NB4 (cell line): ENCODE measurements around the gene WASL.

ENCODE experiments used
- POLR2A ChIP-seq: IDR thresholded peaks from 2 replicates; pipeline ENCODE4 v1.6.1; 2011; ENCODE audit warnings: mild to moderate bottlenecking; ENCODE audit not compliant: insufficient read length; ENCODE audit errors: extremely low read depth
- TF ChIP-seq, protein P1 (sequence below): IDR thresholded peaks from one replicate; pipeline ENCODE4 v1.5.1; 2012; ENCODE audit warnings: low read depth, low read length
- TF ChIP-seq, protein P2 (sequence below): IDR thresholded peaks from 2 replicates; pipeline ENCODE4 v1.6.1; 2011; ENCODE audit warnings: low read depth, low read length

DNA sequence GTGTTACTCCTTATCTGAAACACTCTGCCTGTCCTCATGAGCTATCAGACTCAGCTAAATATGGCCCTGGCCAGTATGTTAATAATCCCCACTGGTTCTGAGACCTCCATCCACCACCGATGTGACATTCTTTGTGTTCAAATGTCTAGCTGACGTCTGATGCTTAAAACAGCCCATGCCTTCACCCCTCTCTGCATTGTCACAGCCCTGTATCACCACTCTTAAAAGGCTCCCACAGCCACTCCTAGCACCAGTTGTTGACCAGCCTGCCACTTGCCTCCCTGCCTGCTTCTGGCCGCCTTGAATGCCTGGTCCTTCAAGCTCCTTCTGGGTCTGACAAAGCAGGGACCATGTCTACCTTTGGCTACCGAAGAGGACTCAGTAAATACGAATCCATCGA lies 93.2 kb downstream of the WASL start, which contains the start of gene LMOD2:
- TF ChIP-seq, protein P1, sequence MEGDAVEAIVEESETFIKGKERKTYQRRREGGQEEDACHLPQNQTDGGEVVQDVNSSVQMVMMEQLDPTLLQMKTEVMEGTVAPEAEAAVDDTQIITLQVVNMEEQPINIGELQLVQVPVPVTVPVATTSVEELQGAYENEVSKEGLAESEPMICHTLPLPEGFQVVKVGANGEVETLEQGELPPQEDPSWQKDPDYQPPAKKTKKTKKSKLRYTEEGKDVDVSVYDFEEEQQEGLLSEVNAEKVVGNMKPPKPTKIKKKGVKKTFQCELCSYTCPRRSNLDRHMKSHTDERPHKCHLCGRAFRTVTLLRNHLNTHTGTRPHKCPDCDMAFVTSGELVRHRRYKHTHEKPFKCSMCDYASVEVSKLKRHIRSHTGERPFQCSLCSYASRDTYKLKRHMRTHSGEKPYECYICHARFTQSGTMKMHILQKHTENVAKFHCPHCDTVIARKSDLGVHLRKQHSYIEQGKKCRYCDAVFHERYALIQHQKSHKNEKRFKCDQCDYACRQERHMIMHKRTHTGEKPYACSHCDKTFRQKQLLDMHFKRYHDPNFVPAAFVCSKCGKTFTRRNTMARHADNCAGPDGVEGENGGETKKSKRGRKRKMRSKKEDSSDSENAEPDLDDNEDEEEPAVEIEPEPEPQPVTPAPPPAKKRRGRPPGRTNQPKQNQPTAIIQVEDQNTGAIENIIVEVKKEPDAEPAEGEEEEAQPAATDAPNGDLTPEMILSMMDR: no peak
- no peak for TF ChIP-seq POLR2A
- TF ChIP-seq, protein P2, sequence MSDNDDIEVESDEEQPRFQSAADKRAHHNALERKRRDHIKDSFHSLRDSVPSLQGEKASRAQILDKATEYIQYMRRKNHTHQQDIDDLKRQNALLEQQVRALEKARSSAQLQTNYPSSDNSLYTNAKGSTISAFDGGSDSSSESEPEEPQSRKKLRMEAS: no peak
